Measurements from ENCODE around the gene CEMIP2.
A peak's percentile ranks its signal among the peaks of the same experiment; 100 is the strongest.
"Not testable (repeated sequence)": the region's sequence is repeated elsewhere in the genome, so short reads cannot be mapped to it uniquely, and the experiment has no call there.

Gene CEMIP2

GRCh38 chr9:71670121-71670520, 98.2 kb downstream of the CEMIP2 start:
- H3K4me1 Mint-ChIP-seq: peaks cover 1% of the 10 kb centered on the region
- H3K4me3 Mint-ChIP-seq: no peak overlapping the region
- ATAC-seq: peak; percentile 57

GRCh38 chr9:71669284-71669995, 98.9 kb downstream of the CEMIP2 start:
- no peak overlapping the region for H3K4me3 Mint-ChIP-seq
- H3K9me3 Mint-ChIP-seq: no peaks in the 10 kb centered on the region
- ATAC-seq: no peak
- no peaks in the 10 kb centered on the region for H3K27me3 Mint-ChIP-seq
- no peaks in the 10 kb centered on the region for H3K36me3 Mint-ChIP-seq
- H3K4me1 Mint-ChIP-seq: no peaks in the 10 kb centered on the region
- no peak overlapping the region for H3K27ac Mint-ChIP-seq

More at GRCh38 chr9:71670121-71670520, 98.2 kb downstream of the CEMIP2 start:
- Mint-ChIP-seq H3K27me3 (no peaks in the 10 kb centered on the region), H3K9me3 (no peaks in the 10 kb centered on the region), H3K36me3 (no peaks in the 10 kb centered on the region), H3K27ac (no peak overlapping the region)

- Mint-ChIP-seq H3K9me3 (no peaks in the 10 kb centered on the region), H3K27me3 (no peaks in the 10 kb centered on the region), H3K4me1 (no peaks in the 10 kb centered on the region), H3K27ac (no peak overlapping the region), H3K36me3 (no peaks in the 10 kb centered on the region), H3K4me3 (no peak overlapping the region)
- no peak for ATAC-seq
Measured at GRCh38 chr9:71668717-71669116, 99.6 kb downstream of the CEMIP2 start.

GRCh38 chr9:71665247-71665646, 103.1 kb downstream of the CEMIP2 start:
- no peaks in the 10 kb centered on the region for H3K4me1 Mint-ChIP-seq
- no peak for ATAC-seq
- peaks cover 15% of the 10 kb centered on the region for H3K27me3 Mint-ChIP-seq
- no peaks in the 10 kb centered on the region for H3K36me3 Mint-ChIP-seq
- no peaks in the 10 kb centered on the region for H3K9me3 Mint-ChIP-seq
- no peak overlapping the region for H3K4me3 Mint-ChIP-seq
- no peak overlapping the region for H3K27ac Mint-ChIP-seq

GRCh38 chr9:71664566-71664965, 103.7 kb downstream of the CEMIP2 start:
- no peak overlapping the region for H3K4me3 Mint-ChIP-seq
- no peaks in the 10 kb centered on the region for H3K4me1 Mint-ChIP-seq
- no peak for ATAC-seq
- H3K27me3 Mint-ChIP-seq: peaks cover 15% of the 10 kb centered on the region
- H3K36me3 Mint-ChIP-seq: no peaks in the 10 kb centered on the region
- H3K27ac Mint-ChIP-seq: no peak overlapping the region
- H3K9me3 Mint-ChIP-seq: no peaks in the 10 kb centered on the region

GRCh38 chr9:71663931-71664459, 104.3 kb downstream of the CEMIP2 start:
- no peaks in the 10 kb centered on the region for H3K9me3 Mint-ChIP-seq
- no peaks in the 10 kb centered on the region for H3K4me1 Mint-ChIP-seq
- H3K4me3 Mint-ChIP-seq: no peak overlapping the region
- H3K36me3 Mint-ChIP-seq: no peaks in the 10 kb centered on the region
- peaks cover 15% of the 10 kb centered on the region for H3K27me3 Mint-ChIP-seq
- ATAC-seq: no peak
- no peak overlapping the region for H3K27ac Mint-ChIP-seq

GRCh38 chr9:71663216-71663615, 105.1 kb downstream of the CEMIP2 start:
- no peak for ATAC-seq
- no peak overlapping the region for H3K4me3 Mint-ChIP-seq
- H3K27ac Mint-ChIP-seq: no peak overlapping the region
- peaks cover 2% of the 10 kb centered on the region for H3K9me3 Mint-ChIP-seq
- no peaks in the 10 kb centered on the region for H3K4me1 Mint-ChIP-seq
- peaks cover 19% of the 10 kb centered on the region for H3K27me3 Mint-ChIP-seq
- peaks cover 3% of the 10 kb centered on the region for H3K36me3 Mint-ChIP-seq

- H3K36me3 Mint-ChIP-seq: peaks cover 13% of the 10 kb centered on the region
- no peak overlapping the region for H3K27ac Mint-ChIP-seq
- H3K9me3 Mint-ChIP-seq: peaks cover 12% of the 10 kb centered on the region
- ATAC-seq: no peak
- no peaks in the 10 kb centered on the region for H3K4me1 Mint-ChIP-seq
- H3K4me3 Mint-ChIP-seq: no peak overlapping the region
- H3K27me3 Mint-ChIP-seq: peaks cover 30% of the 10 kb centered on the region
Measured at GRCh38 chr9:71662082-71662481, 106.2 kb downstream of the CEMIP2 start.

GRCh38 chr9:71657276-71657675, 111.0 kb downstream of the CEMIP2 start:
- Mint-ChIP-seq H3K9me3 (peaks cover 20% of the 10 kb centered on the region), H3K27me3 (peaks cover 38% of the 10 kb centered on the region), H3K36me3 (peaks cover 18% of the 10 kb centered on the region)
- not testable (repeated sequence) for ATAC-seq, H3K4me3 Mint-ChIP-seq, H3K4me1 Mint-ChIP-seq, H3K27ac Mint-ChIP-seq

- Mint-ChIP-seq H3K27me3 (peaks cover 36% of the 10 kb centered on the region), H3K9me3 (peaks cover 20% of the 10 kb centered on the region), H3K4me1 (peaks cover 5% of the 10 kb centered on the region)
Measured at GRCh38 chr9:71656496-71656895, 111.8 kb downstream of the CEMIP2 start.

GRCh38 chr9:71655778-71656177, 112.5 kb downstream of the CEMIP2 start:
- peaks cover 29% of the 10 kb centered on the region for H3K27me3 Mint-ChIP-seq
- ATAC-seq: no peak
- peaks cover 5% of the 10 kb centered on the region for H3K4me1 Mint-ChIP-seq
- no peak overlapping the region for H3K27ac Mint-ChIP-seq
- peaks cover 20% of the 10 kb centered on the region for H3K9me3 Mint-ChIP-seq
- H3K4me3 Mint-ChIP-seq: no peak overlapping the region
- H3K36me3 Mint-ChIP-seq: peaks cover 18% of the 10 kb centered on the region

More at GRCh38 chr9:71656496-71656895, 111.8 kb downstream of the CEMIP2 start:
- peaks cover 18% of the 10 kb centered on the region for H3K36me3 Mint-ChIP-seq
- ATAC-seq: no peak
- no peak overlapping the region for H3K4me3 Mint-ChIP-seq
- H3K27ac Mint-ChIP-seq: no peak overlapping the region

- Mint-ChIP-seq H3K27me3 (peaks cover 24% of the 10 kb centered on the region), H3K4me1 (peaks cover 5% of the 10 kb centered on the region), H3K27ac (no peak overlapping the region), H3K4me3 (no peak overlapping the region), H3K36me3 (peaks cover 18% of the 10 kb centered on the region), H3K9me3 (peaks cover 20% of the 10 kb centered on the region)
- ATAC-seq: no peak
Measured at GRCh38 chr9:71655141-71655540, 113.2 kb downstream of the CEMIP2 start.

GRCh38 chr9:71652480-71652879, 115.8 kb downstream of the CEMIP2 start:
- ATAC-seq: no peak

GRCh38 chr9:71648453-71648852, 119.9 kb downstream of the CEMIP2 start:
- Mint-ChIP-seq H3K4me3 (no peak overlapping the region), H3K27me3 (peaks cover 11% of the 10 kb centered on the region), H3K9me3 (peaks cover 3% of the 10 kb centered on the region), H3K4me1 (peaks cover 13% of the 10 kb centered on the region), H3K36me3 (no peaks in the 10 kb centered on the region), H3K27ac (no peak overlapping the region)
- no peak for ATAC-seq

More at GRCh38 chr9:71652480-71652879, 115.8 kb downstream of the CEMIP2 start:
- Mint-ChIP-seq H3K9me3 (peaks cover 12% of the 10 kb centered on the region), H3K27ac (no peak overlapping the region), H3K4me1 (peaks cover 7% of the 10 kb centered on the region), H3K27me3 (peaks cover 12% of the 10 kb centered on the region), H3K36me3 (peaks cover 8% of the 10 kb centered on the region), H3K4me3 (no peak overlapping the region)

GRCh38 chr9:71647094-71647591, 121.2 kb downstream of the CEMIP2 start:
- no peak overlapping the region for H3K27ac Mint-ChIP-seq
- peaks cover 3% of the 10 kb centered on the region for H3K9me3 Mint-ChIP-seq
- no peaks in the 10 kb centered on the region for H3K36me3 Mint-ChIP-seq
- no peak overlapping the region for H3K4me3 Mint-ChIP-seq
- ATAC-seq: no peak
- peaks cover 11% of the 10 kb centered on the region for H3K27me3 Mint-ChIP-seq
- peaks cover 11% of the 10 kb centered on the region for H3K4me1 Mint-ChIP-seq

- H3K36me3 Mint-ChIP-seq: no peaks in the 10 kb centered on the region
- H3K4me1 Mint-ChIP-seq: peaks cover 8% of the 10 kb centered on the region
- no peak overlapping the region for H3K27ac Mint-ChIP-seq
- peaks cover 3% of the 10 kb centered on the region for H3K9me3 Mint-ChIP-seq
- H3K4me3 Mint-ChIP-seq: no peak overlapping the region
- peaks cover 11% of the 10 kb centered on the region for H3K27me3 Mint-ChIP-seq
- no peak for ATAC-seq
Measured at GRCh38 chr9:71646131-71646530, 122.2 kb downstream of the CEMIP2 start.

All from stimulated activated memory B cell treated with anti-CD40 and anti-IgM and Interleukin-4, amounts not matched to agents 10 μg/mL and 1 μg/mL and 100 μg/mL, for 72 hours (primary cell).